T-helper 22 cell (primary cell): ENCODE data around the gene RIPK3.
"Not testable (repeated sequence)": the region's sequence is repeated elsewhere in the genome, so short reads cannot be mapped to it uniquely, and the experiment has no call there.

Source experiments
- DNase-seq: peaks from one replicate; pipeline ENCODE4 v3.0.0-alpha.2; 2020; ENCODE audit warnings: low read depth

RIPK3 gene

DNA sequence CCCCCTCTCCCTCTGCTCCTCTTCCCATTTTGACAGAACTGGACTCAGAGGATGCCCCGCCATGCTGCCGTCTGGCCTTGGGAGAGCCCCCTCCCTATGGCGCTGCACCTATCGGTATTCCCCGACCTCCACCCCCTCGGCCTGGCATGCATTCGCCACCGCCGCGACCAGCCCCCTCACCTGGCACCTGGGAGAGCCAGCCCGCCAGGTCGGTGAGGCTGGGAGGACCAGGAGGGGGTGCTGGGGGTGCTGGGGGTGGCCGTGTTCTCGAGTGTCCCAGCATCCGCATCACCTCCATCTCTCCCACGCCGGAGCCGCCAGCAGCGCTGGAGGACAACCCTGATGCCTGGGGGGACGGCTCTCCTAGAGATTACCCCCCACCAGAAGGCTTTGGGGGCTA is 29.7 kb upstream of the RIPK3 start:
- no peak for DNase-seq

- no peak for DNase-seq
Measured at GRCh38 chr14:24368562-24369252, 28.9 kb upstream of the RIPK3 start.

DNA sequence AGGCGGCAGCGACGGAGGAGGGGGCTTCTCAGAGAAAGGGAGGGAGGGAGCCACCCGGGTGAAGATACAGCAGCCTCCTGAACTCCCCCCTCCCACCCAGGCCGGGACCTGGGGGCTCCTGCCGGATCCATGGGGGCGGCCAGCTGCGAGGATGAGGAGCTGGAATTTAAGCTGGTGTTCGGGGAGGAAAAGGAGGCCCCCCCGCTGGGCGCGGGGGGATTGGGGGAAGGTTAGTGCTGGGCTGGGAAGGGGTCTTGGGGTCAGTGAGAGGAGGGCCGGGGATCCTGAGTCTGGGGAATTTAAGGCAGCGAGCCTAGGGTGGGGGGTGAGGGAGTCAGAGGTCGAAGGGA is 28.4 kb upstream of the RIPK3 start:
- no peak for DNase-seq

- no peak for DNase-seq
Measured at GRCh38 chr14:24367514-24368211, 27.9 kb upstream of the RIPK3 start, which contains the start of gene NFATC4. Gene NFATC4 (plus strand): TSS chr14:24368184. CDS start chr14:24368341, 157 bp downstream.

GRCh38 chr14:24366721-24367513 is 27.1 kb upstream of the RIPK3 start:
- DNase-seq = no peak

DNA sequence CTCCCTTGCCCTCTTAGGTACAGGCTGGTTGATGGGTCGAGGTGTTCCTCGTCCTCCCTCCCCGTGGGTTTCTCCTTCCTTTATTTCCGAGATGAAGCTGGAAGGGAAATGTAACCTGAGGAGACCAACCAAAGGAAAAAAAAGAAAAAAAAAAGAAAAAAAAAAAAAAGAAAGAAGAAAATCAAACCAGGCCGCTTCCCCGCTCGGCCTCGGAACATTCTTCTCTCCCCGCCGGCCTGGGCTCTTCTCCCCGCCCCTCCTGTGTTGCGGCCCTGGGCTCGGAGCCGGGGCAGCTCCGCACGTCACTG is 26.6 kb upstream of the RIPK3 start:
- DNase-seq = no peak

GRCh38 chr14:24365600-24366412 is 26.0 kb upstream of the RIPK3 start:
- DNase-seq = no peak

GRCh38 chr14:24364841-24365240 is 25.1 kb upstream of the RIPK3 start:
- no peak for DNase-seq

DNA sequence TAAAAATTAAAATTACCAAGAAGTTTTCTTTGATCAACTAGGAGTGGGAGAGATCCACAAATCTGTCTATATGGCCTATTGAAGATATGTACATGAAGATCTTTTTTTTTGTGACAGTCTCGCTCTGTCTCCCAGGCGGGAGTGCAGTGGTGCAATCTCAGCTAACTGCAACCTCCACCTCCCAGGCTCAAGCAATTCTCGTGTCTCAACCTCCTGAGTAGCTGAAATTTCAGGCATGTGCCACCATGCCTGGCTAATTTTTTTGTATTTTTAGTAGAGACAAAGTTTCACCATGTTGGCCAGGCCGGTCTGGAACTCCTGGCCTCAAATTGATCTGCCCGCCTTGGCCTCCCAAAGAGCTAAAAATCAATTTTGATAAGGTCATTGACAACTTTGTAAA is 23.6 kb upstream of the RIPK3 start:
- no peak for DNase-seq

DNA sequence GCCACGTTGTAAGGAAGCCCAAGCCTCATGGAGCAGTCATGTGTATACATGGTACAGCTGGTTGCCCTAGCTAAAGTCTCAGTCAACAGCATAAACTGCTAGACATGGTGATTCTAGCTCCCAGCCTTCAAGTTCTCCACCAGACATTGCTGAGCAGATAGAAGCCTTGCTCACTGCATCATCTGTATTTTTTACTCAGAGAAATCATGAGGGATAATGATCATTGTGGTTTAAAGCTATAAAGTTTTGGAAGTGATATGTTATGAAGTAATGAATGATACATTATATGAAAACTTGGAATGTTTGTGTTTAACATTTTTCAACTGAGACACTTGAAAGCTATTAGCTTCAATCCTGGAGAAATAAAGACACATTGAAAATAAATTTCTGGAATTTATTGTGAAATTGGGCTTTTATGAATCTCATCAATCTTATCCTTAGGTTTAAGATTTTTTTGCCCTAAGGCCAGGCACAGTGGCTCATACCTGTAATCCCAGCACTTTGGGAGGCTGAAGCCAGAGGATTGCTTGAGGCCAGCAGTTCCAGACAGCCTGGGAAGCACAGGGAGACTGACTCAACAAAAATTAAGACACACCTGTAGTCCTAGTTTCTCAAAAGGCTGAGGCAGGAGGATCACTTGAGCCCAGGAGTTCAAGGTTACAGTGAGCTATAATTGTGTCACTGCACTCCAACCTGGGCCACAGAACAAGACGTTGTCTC is 22.6 kb upstream of the RIPK3 start:
- DNase-seq = no peak

- DNase-seq = no peak
Measured at GRCh38 chr14:24361326-24361725, 21.5 kb upstream of the RIPK3 start.

- DNase-seq = no peak
Measured at GRCh38 chr14:24360281-24360680, 20.5 kb upstream of the RIPK3 start.

GRCh38 chr14:24356208-24356607 is 16.4 kb upstream of the RIPK3 start:
- no peak for DNase-seq

DNA sequence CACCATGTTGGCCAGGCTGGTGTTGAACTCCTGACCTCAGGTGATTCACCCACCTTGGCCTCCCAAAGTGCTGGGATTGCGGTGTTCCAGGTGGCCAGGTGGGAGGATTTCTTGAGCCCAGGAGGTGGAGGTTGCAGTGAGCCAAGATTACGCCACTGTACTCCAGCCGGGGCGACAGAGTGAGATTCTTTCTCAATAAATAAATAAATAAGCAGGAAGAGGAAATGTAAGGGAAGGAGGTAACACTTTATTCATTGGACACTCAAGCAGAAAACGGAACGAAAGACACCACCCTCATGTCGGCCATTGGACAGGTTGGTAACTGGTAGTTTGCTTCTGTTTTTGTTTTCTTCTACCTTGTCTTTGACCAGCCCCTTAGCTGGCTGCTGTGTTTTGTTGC is 15.2 kb upstream of the RIPK3 start:
- DNase-seq = no peak

DNA sequence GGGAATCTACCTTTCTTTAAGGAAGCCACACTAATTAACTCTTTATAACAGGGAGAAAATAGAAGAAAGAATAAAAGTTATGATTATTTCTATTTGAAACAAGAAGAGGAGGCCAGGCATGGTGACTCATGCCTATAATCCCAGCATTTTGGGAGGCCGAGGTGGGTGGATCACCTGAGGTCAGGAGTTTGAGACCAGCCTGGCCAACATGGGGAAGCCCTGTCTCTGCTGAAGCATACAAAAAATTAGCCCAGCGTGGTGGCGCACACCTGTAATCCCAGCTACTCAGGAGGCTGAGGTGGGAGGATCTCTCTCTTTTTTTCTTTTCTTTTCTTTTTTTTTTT is 14.7 kb upstream of the RIPK3 start:
- not testable (repeated sequence) for DNase-seq

GRCh38 chr14:24353559-24354481 is 14.0 kb upstream of the RIPK3 start:
- DNase-seq = no peak

DNA sequence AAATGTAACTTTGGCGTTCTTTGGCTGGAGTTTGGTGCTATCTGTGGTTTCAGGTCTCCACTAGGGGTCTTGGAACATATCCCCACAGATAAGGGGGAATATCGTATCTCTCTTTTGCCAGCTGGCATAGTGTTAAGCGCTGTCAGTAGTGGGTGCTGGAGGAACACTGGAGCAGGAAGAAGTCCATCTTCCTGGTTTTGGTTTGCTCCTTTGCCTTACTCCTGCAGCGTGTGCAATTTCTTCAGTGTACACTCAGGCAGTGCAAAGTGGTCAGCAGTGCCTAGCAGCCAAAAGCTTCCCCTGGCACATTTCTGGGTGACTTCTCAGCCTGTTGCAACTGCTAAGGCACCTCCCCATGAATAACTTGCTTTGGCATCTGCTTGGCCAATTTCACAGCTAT is 11.7 kb upstream of the RIPK3 start:
- no peak for DNase-seq

DNA sequence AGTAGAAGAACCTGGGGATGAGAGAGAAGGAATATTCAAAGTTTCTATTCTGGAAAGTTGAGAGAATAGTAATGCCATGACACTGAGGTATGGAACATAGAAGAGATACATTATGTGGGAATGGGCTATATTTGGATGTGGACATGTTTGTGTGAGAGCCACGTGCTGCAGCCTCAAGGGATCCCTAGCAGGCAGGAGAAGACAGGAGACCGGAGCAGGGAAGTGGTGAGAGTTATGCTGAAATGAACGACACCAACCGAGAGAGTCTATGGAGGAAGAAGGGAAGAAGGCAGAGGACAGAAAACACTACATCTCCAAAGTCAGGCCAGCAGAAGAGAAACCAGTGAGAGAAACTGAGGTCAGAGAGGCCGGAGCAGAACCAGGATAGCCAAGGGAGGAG is 10.0 kb upstream of the RIPK3 start:
- DNase-seq = no peak

- DNase-seq = no peak
Measured at GRCh38 chr14:24348186-24348585, 8.4 kb upstream of the RIPK3 start.

DNA sequence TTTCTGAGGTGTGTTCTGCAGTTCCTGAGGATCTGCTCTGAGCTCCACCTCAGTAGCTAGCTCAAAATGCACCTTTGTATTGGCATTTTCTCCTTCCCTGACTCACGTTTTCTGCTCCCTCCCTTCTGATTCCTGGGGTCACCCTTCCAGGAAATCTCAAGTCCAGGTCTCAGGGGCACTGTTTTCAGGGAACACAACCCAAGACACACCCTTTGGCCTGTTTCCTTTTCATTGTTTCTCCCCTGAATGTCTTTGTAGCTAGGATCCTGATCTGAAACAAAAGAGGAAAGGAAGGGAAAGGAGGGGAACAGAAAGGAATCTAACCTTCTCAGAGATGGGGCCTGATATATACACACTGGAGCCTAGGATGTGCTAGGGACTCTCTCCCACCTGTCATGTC is 7.3 kb upstream of the RIPK3 start:
- no peak for DNase-seq
